T-cell (primary cell): ENCODE measurements around the gene PGAP6. TPM values are rescaled to one million over a fixed set of nuclear protein-coding genes. Genes with fewer than 3 reads are reported as not detected.

Source experiments
- ATAC-seq, 4 experiments: fragments of 200-7000 bp in 3 of 4; fragments of 150-1000 bp in 1 of 4; cut with Tn5 transposase; replicated peaks in 1 of 4; 1 replicate in 3 of 4; 2 replicates in 1 of 4; pipeline ENCODE4 v1.10.0; 2021; ENCODE audit warnings: moderate library complexity in 3 of 4, mild to moderate bottlenecking in 2 of 4, moderate number of reproducible peaks in 1 of 4
- CTCF ChIA-PET, 2 donors: fragments of 300-600 bp; sonication (Branson Sonifier 250); formaldehyde crosslinking; loops; one replicate each; lab custom pipeline; 2022; ENCODE audit warnings: antibody characterized with exemption in 2 of 2; lab: Charles Lee
- POLR2A ChIA-PET, 2 donors: fragments of 300-600 bp; sonication (Branson Sonifier 250); formaldehyde crosslinking; loops; one replicate each; lab custom pipeline; 2022; ENCODE audit warnings: antibody characterized with exemption in 2 of 2; lab: Charles Lee
- DNase-seq, 35 experiments: peaks; one replicate each; pipeline versions ENCODE4 v3.0.0 to v3.0.0-alpha.2; 2013 to 2023
- H3K27ac ChIP-seq: one replicate; pipeline ENCODE4 v1.5.1; 2013; ENCODE audit warnings: low read length
- H3K27me3 ChIP-seq, 2 experiments: replicated peaks in 1 of 2; 1 replicate in 1 of 2; 2 replicates in 1 of 2; pipeline versions ENCODE4 v1.6.1 to v1.7.0; 2013; ENCODE audit warnings: low read length in 1 of 2, mixed read lengths in 1 of 2; ENCODE audit not compliant: control insufficient read depth in 2 of 2, insufficient read depth in 2 of 2; ENCODE audit errors: extremely low read depth in 1 of 2
- H3K36me3 ChIP-seq, 2 donors: 1 replicate in 1 of 2; 2 replicates in 1 of 2; pipeline versions ENCODE4 v1.6.1 to v1.7.0; 2013; ENCODE audit warnings: low read length in 1 of 2; ENCODE audit not compliant: control insufficient read depth in 2 of 2, insufficient read depth in 1 of 2; ENCODE audit errors: extremely low read depth in 1 of 2
- H3K4me1 ChIP-seq, 2 experiments: 1 replicate in 1 of 2; 2 replicates in 1 of 2; pipeline versions ENCODE4 v1.6.1 to v1.7.0; 2013; ENCODE audit warnings: low read length in 2 of 2, mixed read lengths in 1 of 2; ENCODE audit not compliant: insufficient read depth in 2 of 2, control insufficient read depth in 1 of 2; ENCODE audit errors: extremely low read depth in 1 of 2
- H3K4me3 ChIP-seq, 2 donors: 1 replicate in 1 of 2; 2 replicates in 1 of 2; pipeline versions ENCODE4 v1.5.1 to v1.7.0; 2013; ENCODE audit warnings: mild to moderate bottlenecking in 2 of 2, low read length in 1 of 2, moderate library complexity in 1 of 2; ENCODE audit not compliant: control insufficient read depth in 1 of 2; ENCODE audit errors: extremely low read depth in 1 of 2
- H3K9me3 ChIP-seq: 2 replicates; pipeline ENCODE4 v1.7.0; 2013
- H3K27ac Mint-ChIP-seq, 2 donors: one replicate each; pipeline ENCODE4 v1.8.0; 2020 to 2021; ENCODE audit warnings: mild to moderate bottlenecking in 2 of 2, mixed read lengths in 2 of 2
- H3K27me3 Mint-ChIP-seq, 2 donors: one replicate each; pipeline ENCODE4 v1.8.0; 2021 to 2022; ENCODE audit warnings: mixed read lengths in 2 of 2
- H3K36me3 Mint-ChIP-seq: one replicate; pipeline ENCODE4 v1.8.0; 2021; ENCODE audit warnings: mixed read lengths
- H3K4me1 Mint-ChIP-seq, 3 donors: one replicate each; pipeline ENCODE4 v1.8.0; 2020 to 2022; ENCODE audit warnings: mixed read lengths in 3 of 3, mild to moderate bottlenecking in 1 of 3
- H3K4me3 Mint-ChIP-seq, 3 donors: one replicate each; pipeline ENCODE4 v1.8.0; 2020 to 2022; ENCODE audit warnings: mild to moderate bottlenecking in 3 of 3, mixed read lengths in 3 of 3, moderate library complexity in 3 of 3
- H3K9me3 Mint-ChIP-seq, 3 donors: one replicate each; pipeline ENCODE4 v1.8.0; 2020 to 2022; ENCODE audit warnings: mixed read lengths in 3 of 3
- WGBS: methylation state at CpG from one replicate; pipeline ENCODE4 v1.1.5; 2013; ENCODE audit warnings: missing lambda C conversion rate; ENCODE audit not compliant: insufficient coverage; 5-methylcytosine and 5-hydroxymethylcytosine counted together
- total RNA-seq, 35 experiments: library from RNA in 6 of 35; stranded (reverse) in 6 of 35; fragments of 120-200 nt in 1 of 35; gene quantifications; one replicate each; pipeline versions ENCODE4 v1.2.1 to v1.2.4 and lab custom pipeline; 2013 to 2026

Gene PGAP6
- total RNA-seq, 5 donors from 2014 or later (not counting 1 experiment from before 2014, with no cell fraction given), result 34.9 to 143 (median 122) TPM

DNA sequence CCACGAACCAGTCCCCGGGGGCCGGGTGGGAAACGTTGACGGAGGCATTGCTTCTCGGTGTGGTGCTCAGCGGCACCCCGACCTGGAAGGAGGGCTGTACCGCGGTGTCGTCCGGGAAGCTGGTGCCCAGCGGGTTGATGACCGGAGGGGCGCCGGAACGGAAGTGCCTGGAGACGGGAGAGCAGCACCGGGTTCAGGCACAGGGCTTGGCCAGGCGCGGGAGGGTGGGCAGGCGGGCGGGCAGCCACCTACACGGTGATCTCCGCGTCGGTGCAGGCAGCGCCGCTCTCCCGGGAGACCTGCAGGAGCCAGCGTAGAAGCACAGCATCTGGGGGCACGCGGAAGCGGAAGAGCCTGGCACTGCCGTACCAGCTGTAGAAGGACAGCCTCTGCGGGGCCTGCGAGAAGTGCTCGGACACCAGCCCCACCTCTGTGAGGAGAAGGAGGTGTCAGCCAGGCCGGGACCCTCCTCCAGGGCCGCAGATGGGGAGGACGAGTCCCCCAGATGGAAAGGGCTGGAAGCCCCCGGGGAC lies 4.3 kb downstream of the PGAP6 start:
- peaks cover 3% of the 10 kb centered on the region for H3K36me3 Mint-ChIP-seq
- H3K27ac Mint-ChIP-seq, result no peak overlapping the region
- Histone ChIP-seq H3K4me3 (no peak overlapping the region), H3K4me1 (peaks cover 0 to 34% of the 10 kb centered on the region in 2 experiments), H3K27ac (no peak overlapping the region), H3K9me3 (no peaks in the 10 kb centered on the region), H3K27me3 (no peaks in the 10 kb centered on the region), H3K36me3 (peaks cover 25 to 46% of the 10 kb centered on the region in 2 donors)
- no peak overlapping the region for H3K4me3 Mint-ChIP-seq
- ATAC-seq (no peak), DNase-seq (no peak)
- WGBS, result 92% methylated on average over 41 of the region's 42 CpGs
- no peaks in the 10 kb centered on the region for H3K9me3 Mint-ChIP-seq
- ChIA-PET POLR2A (no interaction called here), CTCF (no interaction called here)
- peaks cover 14 to 23% (median 15%) of the 10 kb centered on the region in 3 donors for H3K4me1 Mint-ChIP-seq
- no peaks in the 10 kb centered on the region for H3K27me3 Mint-ChIP-seq

DNA sequence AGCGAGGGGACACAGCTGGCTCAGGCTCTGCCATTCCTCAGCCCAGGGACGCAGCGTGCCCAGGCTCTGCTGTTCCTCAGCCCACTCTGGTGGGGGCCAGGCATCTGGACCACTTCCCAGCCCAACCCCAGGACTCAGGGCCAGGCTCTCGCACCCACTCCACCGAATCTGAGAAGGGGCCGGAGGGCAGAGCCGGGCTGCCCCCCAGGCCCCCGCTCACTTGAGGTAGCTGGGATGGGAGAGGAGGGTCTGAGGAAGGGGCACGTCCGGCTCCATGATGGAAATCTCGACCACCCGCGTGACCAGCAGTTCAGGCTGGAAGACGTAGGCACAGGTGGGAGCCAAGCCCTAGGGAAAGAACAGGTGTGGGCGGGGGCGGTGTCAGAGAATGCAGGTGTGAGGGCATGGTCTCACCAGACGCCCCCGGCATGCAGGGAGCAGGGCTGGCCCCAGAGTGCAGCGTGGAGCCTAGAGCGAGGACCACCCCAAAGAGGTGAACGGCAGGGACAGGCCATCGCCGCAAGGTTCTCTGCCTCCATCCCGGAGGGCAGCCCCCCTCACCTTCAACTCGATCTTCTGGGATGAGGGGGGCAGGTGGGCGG lies 4.9 kb downstream of the PGAP6 start:
- no peaks in the 10 kb centered on the region for H3K27me3 Mint-ChIP-seq
- CTCF ChIA-PET, result no interaction called here

DNA sequence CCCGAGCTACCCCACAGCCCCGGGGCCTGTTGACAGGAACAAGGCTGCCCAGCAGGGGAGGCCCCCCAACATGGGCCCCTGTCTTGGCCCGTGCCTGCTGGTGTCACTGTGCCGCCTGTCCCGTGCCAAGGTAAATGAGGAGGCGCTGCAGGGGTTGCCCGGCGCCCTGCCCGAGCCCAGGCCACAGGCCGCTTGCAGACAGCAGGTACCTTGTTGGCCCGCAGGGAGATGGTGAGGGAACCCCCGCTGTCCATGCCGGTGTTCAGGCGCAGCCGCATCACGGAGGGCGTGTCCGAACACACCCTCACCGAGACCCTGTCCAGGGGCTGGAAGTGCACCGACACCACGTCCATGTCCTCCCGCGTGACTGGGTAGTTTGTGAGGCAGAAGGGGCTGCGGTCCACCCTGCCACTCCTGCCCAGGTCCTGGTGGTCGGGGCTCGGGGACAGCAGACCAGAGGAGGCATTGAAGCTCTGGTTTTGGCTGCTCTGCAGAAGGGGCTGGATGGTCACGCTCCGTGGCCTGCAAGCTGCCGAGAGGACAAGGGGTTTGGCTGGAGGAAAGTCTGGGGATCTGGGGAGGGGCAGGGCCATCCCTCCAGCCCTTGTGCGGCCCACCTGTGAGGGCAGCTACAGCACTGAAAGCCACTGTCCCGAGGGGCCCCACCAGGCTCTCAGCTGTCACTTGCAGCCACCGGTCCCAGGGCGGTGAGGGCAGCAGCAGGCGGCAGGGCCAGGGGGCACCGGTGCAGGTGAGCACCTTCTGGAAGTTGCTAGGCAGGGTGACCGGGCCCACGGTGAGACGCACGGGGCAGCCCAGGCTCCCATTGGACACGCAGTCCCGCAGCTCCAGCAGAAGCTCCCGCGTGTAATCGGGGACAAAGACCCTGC lies 5.6 kb downstream of the PGAP6 start:
- DNase-seq (no peak), ATAC-seq (no peak)
- Mint-ChIP-seq H3K9me3 (no peaks in the 10 kb centered on the region), H3K4me1 (peaks cover 15 to 27% (median 19%) of the 10 kb centered on the region in 3 donors), H3K27me3 (no peaks in the 10 kb centered on the region), H3K27ac (no peak overlapping the region), H3K4me3 (no peak overlapping the region), H3K36me3 (peaks cover 7% of the 10 kb centered on the region)
- no peaks in the 10 kb centered on the region for H3K9me3 ChIP-seq
- POLR2A ChIA-PET, result no interaction called here
- H3K4me3 ChIP-seq, result no peak overlapping the region
- H3K27ac ChIP-seq, result no peak overlapping the region
- 97% methylated on average over 40 of the region's 44 CpGs for whole genome bisulfite sequencing
- H3K4me1 ChIP-seq, result peaks cover 0 to 36% of the 10 kb centered on the region in 2 experiments
- CTCF ChIA-PET, result no interaction called here
- peaks cover 27 to 56% of the 10 kb centered on the region in 2 donors for H3K36me3 ChIP-seq
- H3K27me3 ChIP-seq, result no peaks in the 10 kb centered on the region

More for the DNA sequence above, 4.9 kb downstream of the PGAP6 start:
- Histone ChIP-seq H3K9me3 (no peaks in the 10 kb centered on the region), H3K27me3 (no peaks in the 10 kb centered on the region), H3K4me1 (peaks cover 0 to 32% of the 10 kb centered on the region in 2 experiments), H3K36me3 (peaks cover 27 to 51% of the 10 kb centered on the region in 2 donors), H3K4me3 (no peak overlapping the region), H3K27ac (no peak overlapping the region)
- DNase-seq (no peak), ATAC-seq (no peak)
- no peak overlapping the region for H3K4me3 Mint-ChIP-seq
- no peaks in the 10 kb centered on the region for H3K9me3 Mint-ChIP-seq
- no peak overlapping the region for H3K27ac Mint-ChIP-seq
- peaks cover 13 to 23% (median 16%) of the 10 kb centered on the region in 3 donors for H3K4me1 Mint-ChIP-seq
- POLR2A ChIA-PET, result no interaction called here
- H3K36me3 Mint-ChIP-seq, result peaks cover 5% of the 10 kb centered on the region
- WGBS, result 98% methylated on average over 19 of the region's 26 CpGs

DNA sequence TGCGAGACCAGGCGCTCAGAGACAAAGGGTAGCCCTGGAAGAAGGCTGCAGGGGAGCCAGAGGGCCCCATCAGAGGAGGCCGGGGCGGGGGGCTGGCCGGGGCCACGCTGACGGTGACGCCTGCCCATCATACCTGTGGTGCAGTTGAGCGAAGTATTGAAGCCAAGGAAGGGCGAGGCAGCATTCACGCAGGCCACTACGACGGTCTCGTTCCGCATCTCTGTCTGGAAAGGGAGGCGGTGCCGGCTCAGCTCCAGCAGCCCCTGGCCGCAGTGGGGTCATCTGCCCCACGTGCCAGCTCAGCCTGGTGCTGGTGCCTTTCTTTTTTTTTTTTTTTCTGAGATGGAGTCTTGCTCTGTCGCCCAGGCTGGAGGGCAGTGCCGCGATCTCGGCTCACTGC lies 6.6 kb downstream of the PGAP6 start:
- H3K4me1 Mint-ChIP-seq, result peaks cover 19 to 32% (median 24%) of the 10 kb centered on the region in 3 donors
- Histone ChIP-seq H3K36me3 (peaks cover 27 to 56% of the 10 kb centered on the region in 2 donors), H3K4me3 (no peak overlapping the region), H3K27ac (no peak overlapping the region), H3K4me1 (peaks cover 2 to 34% of the 10 kb centered on the region in 2 experiments), H3K27me3 (no peaks in the 10 kb centered on the region), H3K9me3 (no peaks in the 10 kb centered on the region)
- no peaks in the 10 kb centered on the region for H3K9me3 Mint-ChIP-seq
- no peak for DNase-seq
- ChIA-PET POLR2A (no interaction called here), CTCF (no interaction called here)
- H3K4me3 Mint-ChIP-seq, result no peak overlapping the region
- ATAC-seq, result no peak
- 92% methylated on average over 21 of the region's 23 CpGs for WGBS
- peaks cover 7% of the 10 kb centered on the region for H3K36me3 Mint-ChIP-seq
- H3K27ac Mint-ChIP-seq, result no peak overlapping the region
- no peaks in the 10 kb centered on the region for H3K27me3 Mint-ChIP-seq

DNA sequence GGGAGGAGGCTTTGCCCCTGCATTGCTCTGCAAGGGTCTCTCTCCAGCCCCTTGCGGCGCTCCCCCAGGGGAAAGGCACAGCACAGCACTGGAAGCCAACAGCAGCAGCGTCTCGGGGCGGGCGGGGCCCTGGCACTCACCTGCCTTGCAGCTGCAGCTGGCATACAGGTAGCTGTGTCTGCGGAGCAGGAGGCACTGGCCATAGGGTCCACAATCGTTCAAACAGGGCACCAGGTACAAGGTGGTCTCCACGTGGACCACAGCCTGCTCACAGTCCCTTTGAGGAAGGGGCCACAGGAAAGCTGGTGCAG lies 7.2 kb downstream of the PGAP6 start:
- Mint-ChIP-seq H3K4me3 (no peak overlapping the region), H3K9me3 (no peaks in the 10 kb centered on the region), H3K27ac (no peak overlapping the region), H3K36me3 (peaks cover 7% of the 10 kb centered on the region), H3K4me1 (peaks cover 17 to 30% (median 20%) of the 10 kb centered on the region in 3 donors), H3K27me3 (no peaks in the 10 kb centered on the region)
- Histone ChIP-seq H3K4me1 (peaks cover 2 to 33% of the 10 kb centered on the region in 2 experiments), H3K27ac (no peak overlapping the region), H3K36me3 (peaks cover 27 to 56% of the 10 kb centered on the region in 2 donors), H3K4me3 (no peak overlapping the region), H3K9me3 (no peaks in the 10 kb centered on the region), H3K27me3 (no peaks in the 10 kb centered on the region)
- DNase-seq, result no peak
- WGBS, result 96% methylated on average over 9 of the region's 9 CpGs
- no peak for ATAC-seq
- ChIA-PET POLR2A (no interaction called here), CTCF (no interaction called here)

DNA sequence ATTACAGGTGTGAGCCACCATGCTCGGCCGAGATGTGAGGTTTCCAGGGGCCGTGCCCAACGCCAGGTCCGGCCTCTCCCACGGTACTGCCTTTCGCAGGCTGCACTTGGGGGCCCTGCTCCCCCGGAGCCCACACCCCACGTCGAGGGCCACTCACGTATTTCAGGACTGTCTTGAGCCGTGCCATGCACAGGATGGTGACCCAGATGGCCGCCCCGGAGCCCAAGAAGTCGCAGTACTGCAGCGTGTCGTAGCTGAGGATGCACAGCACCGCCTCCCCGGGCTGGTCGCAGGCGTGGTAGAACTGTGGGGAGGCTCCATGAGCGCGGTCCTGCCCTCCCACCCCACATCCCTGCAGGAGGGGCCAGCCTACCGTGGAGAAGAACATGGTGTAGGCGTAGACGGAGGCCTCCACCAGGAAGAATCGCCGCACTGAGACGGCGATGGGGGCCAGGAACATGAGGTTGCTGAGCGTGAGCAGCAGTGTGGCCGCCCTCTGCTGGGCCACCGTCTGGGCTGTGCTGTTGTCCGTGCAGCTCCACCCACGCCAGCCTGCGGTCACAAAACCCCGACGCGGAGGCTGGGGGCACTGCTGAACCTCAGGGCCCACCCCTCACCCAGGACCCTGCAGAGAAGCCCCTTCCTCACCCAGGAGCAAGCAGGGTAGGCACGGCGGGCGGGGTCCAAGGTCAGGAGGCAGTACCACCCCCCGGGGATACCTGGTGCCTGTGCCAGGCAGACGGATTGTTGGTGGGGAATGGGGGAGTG lies 7.7 kb downstream of the PGAP6 start:
- Histone ChIP-seq H3K27me3 (no peaks in the 10 kb centered on the region), H3K4me1 (peaks cover 2 to 33% of the 10 kb centered on the region in 2 experiments), H3K27ac (no peak overlapping the region), H3K9me3 (no peaks in the 10 kb centered on the region), H3K36me3 (peaks cover 27 to 56% of the 10 kb centered on the region in 2 donors), H3K4me3 (no peak overlapping the region)
- DNase-seq (no peak), ATAC-seq (no peak)
- WGBS, result 95% methylated on average over 28 of the region's 44 CpGs
- H3K27ac Mint-ChIP-seq, result no peak overlapping the region
- no peaks in the 10 kb centered on the region for H3K27me3 Mint-ChIP-seq
- H3K36me3 Mint-ChIP-seq, result peaks cover 7% of the 10 kb centered on the region
- ChIA-PET POLR2A (no interaction called here), CTCF (no interaction called here)
- H3K4me1 Mint-ChIP-seq, result peaks cover 18 to 28% (median 20%) of the 10 kb centered on the region in 3 donors
- H3K9me3 Mint-ChIP-seq, result no peaks in the 10 kb centered on the region
- H3K4me3 Mint-ChIP-seq, result no peak overlapping the region
